PC-9 (cell line): ENCODE results near the gene ZFR2.

Experiments
- CTCF ChIP-seq: fragments of 200-600 bp; sonication (generic); conservative IDR thresholded peaks from 2 replicates; pipeline ENCODE4 v1.6.1; 2017; ENCODE audit warnings: mixed run types, antibody characterized with exemption, mild to moderate bottlenecking, moderate library complexity
- EZH2 ChIP-seq: fragments of 200-600 bp; sonication (generic); IDR thresholded peaks from 2 replicates; pipeline ENCODE4 v1.8.0; 2017; ENCODE audit warnings: antibody characterized with exemption, low read depth

DNA sequence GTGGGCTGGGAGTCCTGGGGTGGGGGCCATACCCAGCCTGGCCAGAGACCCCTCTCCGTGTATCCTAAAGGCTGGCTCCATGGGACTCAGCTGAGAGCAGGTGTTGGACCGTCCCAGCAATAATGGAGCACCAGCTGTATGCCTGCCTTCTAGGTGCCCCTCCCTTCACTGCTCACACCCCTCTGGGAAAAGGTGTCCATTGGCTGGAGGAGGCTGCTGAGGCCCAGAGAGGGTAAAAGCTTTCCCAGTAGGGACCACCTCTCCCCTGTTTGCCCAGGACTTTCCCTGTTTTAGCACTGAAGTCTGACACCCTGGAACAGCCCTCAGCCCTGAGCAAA is 93.5 kb downstream of the ZFR2 start:
- no peak for TF ChIP-seq CTCF
- no peak for TF ChIP-seq EZH2
